ENCODE data around the gene NAV1.

Gene NAV1

DNA sequence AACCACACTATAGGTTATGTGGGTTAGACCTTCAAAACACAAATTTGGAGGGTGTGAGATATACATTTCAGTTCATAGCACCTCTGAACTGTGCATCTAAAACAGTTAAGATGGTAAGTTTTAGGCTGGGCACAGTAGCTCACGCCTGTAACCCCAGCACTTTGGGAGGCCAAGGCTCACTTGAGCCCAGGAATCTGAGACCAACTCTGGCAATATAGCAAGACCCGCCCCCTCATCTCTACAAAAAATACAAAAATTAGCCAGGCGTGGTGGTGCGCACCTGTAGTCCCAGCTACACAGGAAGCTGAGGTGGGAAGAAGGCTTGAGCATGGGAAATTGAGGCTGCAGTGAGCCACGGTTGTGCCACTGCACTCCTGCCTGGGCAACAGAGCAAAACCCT lies 47.9 kb downstream of the NAV1 start:
- DNase-seq (ENCODE audit: low spot score): no peak

DNA sequence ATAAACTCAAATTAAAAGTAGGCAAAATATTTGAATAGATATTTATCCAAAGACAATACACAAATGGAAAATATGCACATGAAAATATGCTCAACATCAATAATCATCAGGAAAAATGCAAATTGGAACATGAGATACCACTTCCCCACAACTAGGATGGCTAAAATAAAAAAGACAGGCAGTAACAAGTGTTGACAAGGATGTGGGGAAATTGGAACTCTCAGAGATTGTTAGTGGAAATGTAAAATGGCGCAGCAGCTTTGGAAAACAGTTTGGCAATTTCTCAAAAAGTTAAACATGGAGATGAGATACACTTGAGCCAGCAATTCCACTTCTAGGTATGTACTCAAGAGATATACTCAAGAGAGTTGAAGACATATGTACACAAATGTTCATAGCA lies 48.8 kb downstream of the NAV1 start:
- DNase-seq (ENCODE audit: low spot score): no peak
